Skeletal muscle tissue (tissue), 4 donors: ENCODE results near the gene GPR141. TPM values are rescaled to one million over a fixed set of nuclear protein-coding genes. Genes with fewer than 3 reads are reported as not detected.
"Not testable (repeated sequence)": the region's sequence is repeated elsewhere in the genome, so short reads cannot be mapped to it uniquely, and the experiment has no call there.

Source experiments
- H3K27ac ChIP-seq: one replicate; pipeline ENCODE4 v1.7.0; 2013; ENCODE audit warnings: mild to moderate bottlenecking, low read depth, low read length, inconsistent platforms
- H3K27me3 ChIP-seq, 3 donors: one replicate each; pipeline ENCODE4 v1.7.0; 2013; ENCODE audit warnings: low read length in 3 of 3; ENCODE audit not compliant: control insufficient read depth in 3 of 3, insufficient read depth in 3 of 3
- H3K36me3 ChIP-seq, 3 donors: one replicate each; pipeline ENCODE4 v1.7.0; 2013; ENCODE audit warnings: low read length in 3 of 3; ENCODE audit not compliant: control insufficient read depth in 3 of 3, insufficient read depth in 3 of 3
- H3K4me1 ChIP-seq, 3 donors: one replicate each; pipeline ENCODE4 v1.7.0; 2013; ENCODE audit warnings: low read length in 3 of 3, mild to moderate bottlenecking in 3 of 3; ENCODE audit not compliant: control insufficient read depth in 3 of 3, insufficient read depth in 3 of 3
- H3K4me3 ChIP-seq, 3 donors: one replicate each; pipeline ENCODE4 v1.7.0; 2013; ENCODE audit warnings: low read length in 3 of 3
- H3K9ac ChIP-seq, 3 donors: one replicate each; pipeline ENCODE4 v1.7.0; 2013; ENCODE audit warnings: low read length in 3 of 3, mild to moderate bottlenecking in 3 of 3, moderate library complexity in 2 of 3, low read depth in 1 of 3
- H3K9me3 ChIP-seq, 3 donors: one replicate each; pipeline ENCODE4 v1.7.0; 2013; ENCODE audit warnings: low read length in 3 of 3; ENCODE audit not compliant: control insufficient read depth in 3 of 3
- total RNA-seq: library from RNA; depleted of rRNA; stranded (reverse); fragments of >200 nt; gene quantifications from one replicate; pipeline ENCODE4 v1.2.3, GENCODE V29; 2014
- donor health status: Osteomylitis.

The GPR141 gene
- total RNA-seq, 1 donor from 2014 or later: 1.0 TPM

- Histone ChIP-seq H3K36me3 (no peaks in the 10 kb centered on the region), H3K4me1 (no peaks in the 10 kb centered on the region), H3K27me3 (no peaks in the 10 kb centered on the region), H3K4me3 (no peak overlapping the region), H3K9me3 (no peaks in the 10 kb centered on the region), H3K9ac (no peak overlapping the region), H3K27ac (no peak overlapping the region)
Observed at GRCh38 chr7:37684927-37685326, 1.4 kb downstream of the GPR141 start.

DNA sequence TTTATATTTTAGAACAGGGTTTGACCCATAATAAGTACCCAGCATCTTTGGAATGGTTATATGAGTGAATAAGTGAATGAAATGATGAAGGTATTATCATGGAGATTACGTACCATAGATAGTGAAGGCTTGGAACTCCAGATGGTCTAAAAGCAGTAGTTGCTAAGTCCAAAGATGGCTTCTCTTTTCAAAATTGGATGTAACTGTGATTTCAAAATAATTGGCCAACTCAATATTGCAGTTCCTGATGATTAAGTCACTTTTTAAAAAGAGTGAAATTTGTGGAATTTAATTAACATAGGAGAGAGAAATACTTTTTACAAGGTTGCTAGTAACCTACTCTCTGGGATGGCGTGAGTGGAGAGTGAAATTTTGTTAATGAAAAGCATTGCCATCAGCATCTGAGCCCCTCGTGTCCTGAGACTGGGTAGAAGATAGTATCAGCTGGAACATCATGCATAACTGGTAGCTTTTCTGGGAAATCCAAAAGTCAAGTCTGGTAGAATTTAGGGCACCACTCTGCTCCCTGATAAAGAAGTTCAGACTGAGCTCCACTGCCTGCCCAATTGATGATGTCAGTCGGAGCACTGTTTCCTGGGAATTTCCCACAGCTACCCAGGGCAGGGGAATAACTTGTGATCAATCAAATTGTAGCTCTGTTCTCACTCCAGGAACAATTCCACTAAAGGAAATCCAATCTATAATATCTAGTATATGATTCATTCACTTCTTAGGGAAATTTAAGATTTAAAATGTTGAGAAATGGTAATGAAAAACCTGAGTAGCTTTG is 3.2 kb downstream of the GPR141 start:
- H3K4me3 ChIP-seq: no peak overlapping the region
- H3K4me1 ChIP-seq: no peaks in the 10 kb centered on the region
- no peaks in the 10 kb centered on the region for H3K36me3 ChIP-seq
- no peaks in the 10 kb centered on the region for H3K27me3 ChIP-seq
- H3K9ac ChIP-seq: no peak overlapping the region
- H3K9me3 ChIP-seq: no peaks in the 10 kb centered on the region
- no peak overlapping the region for H3K27ac ChIP-seq

DNA sequence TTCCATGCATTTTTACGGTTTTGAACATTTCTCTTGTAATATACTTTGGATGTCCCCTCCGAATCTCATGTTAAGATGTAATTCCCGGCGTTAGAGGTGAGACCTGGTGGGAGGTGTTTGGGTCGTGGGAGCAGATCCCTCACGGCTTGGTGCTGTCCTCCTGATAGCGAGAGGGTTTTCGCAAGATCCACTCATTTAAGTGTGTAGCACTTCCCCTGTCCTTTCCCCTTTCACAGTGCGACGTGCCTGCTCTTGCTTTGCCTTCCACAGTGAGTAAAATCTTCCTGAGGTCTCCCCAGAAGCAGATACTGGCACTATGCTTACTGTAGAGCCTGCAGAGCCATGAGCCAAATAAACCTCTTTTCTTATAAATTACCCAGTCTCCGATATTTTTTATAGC is 6.6 kb downstream of the GPR141 start:
- Histone ChIP-seq H3K27ac (no peak overlapping the region), H3K36me3 (no peaks in the 10 kb centered on the region), H3K9me3 (no peaks in the 10 kb centered on the region), H3K27me3 (no peaks in the 10 kb centered on the region), H3K9ac (no peak overlapping the region), H3K4me3 (no peak overlapping the region), H3K4me1 (no peaks in the 10 kb centered on the region)

- Histone ChIP-seq H3K9me3 (no peaks in the 10 kb centered on the region), H3K4me3 (no peak overlapping the region), H3K4me1 (no peaks in the 10 kb centered on the region), H3K27me3 (no peaks in the 10 kb centered on the region), H3K36me3 (no peaks in the 10 kb centered on the region), H3K9ac (no peak overlapping the region), H3K27ac (no peak overlapping the region)
Observed at GRCh38 chr7:37694208-37695094, 10.9 kb downstream of the GPR141 start.

GRCh38 chr7:37698276-37698675 is 14.7 kb downstream of the GPR141 start:
- no peaks in the 10 kb centered on the region for H3K9me3 ChIP-seq

GRCh38 chr7:37698782-37699181 is 15.2 kb downstream of the GPR141 start:
- Histone ChIP-seq H3K27me3 (no peaks in the 10 kb centered on the region), H3K4me3 (no peak overlapping the region), H3K9ac (no peak overlapping the region), H3K36me3 (no peaks in the 10 kb centered on the region), H3K9me3 (no peaks in the 10 kb centered on the region), H3K4me1 (no peaks in the 10 kb centered on the region), H3K27ac (no peak overlapping the region)

More at GRCh38 chr7:37698276-37698675, 14.7 kb downstream of the GPR141 start:
- no peaks in the 10 kb centered on the region for H3K4me1 ChIP-seq
- H3K9ac ChIP-seq: no peak overlapping the region
- H3K27ac ChIP-seq: no peak overlapping the region
- no peaks in the 10 kb centered on the region for H3K36me3 ChIP-seq
- H3K4me3 ChIP-seq: no peak overlapping the region
- H3K27me3 ChIP-seq: no peaks in the 10 kb centered on the region

DNA sequence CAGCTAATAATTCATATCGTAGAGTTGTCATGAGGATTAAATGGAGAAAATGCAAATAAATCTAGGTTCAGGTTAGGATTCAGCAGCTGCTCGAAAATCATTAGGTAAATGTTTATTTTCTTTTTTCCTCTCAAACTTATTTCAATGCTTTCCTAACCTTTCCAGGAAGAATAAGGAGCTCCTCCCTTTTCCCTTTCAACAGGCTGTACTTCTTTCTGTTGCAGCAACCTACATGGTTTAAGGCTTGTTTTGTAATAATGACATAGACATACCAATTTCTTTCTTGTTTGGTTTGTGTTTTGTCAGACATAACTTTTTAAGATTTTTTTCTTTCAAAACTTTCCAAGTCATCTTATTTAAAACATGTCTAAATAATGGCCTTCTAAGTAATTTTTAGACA is 18.2 kb downstream of the GPR141 start:
- no peak overlapping the region for H3K9ac ChIP-seq
- no peaks in the 10 kb centered on the region for H3K9me3 ChIP-seq
- no peak overlapping the region for H3K4me3 ChIP-seq
- H3K27me3 ChIP-seq: no peaks in the 10 kb centered on the region
- H3K4me1 ChIP-seq: no peaks in the 10 kb centered on the region
- no peaks in the 10 kb centered on the region for H3K36me3 ChIP-seq
- H3K27ac ChIP-seq: no peak overlapping the region

- H3K9ac ChIP-seq: no peak overlapping the region
- no peaks in the 10 kb centered on the region for H3K4me1 ChIP-seq
- H3K27me3 ChIP-seq: no peaks in the 10 kb centered on the region
- no peak overlapping the region for H3K4me3 ChIP-seq
- no peaks in the 10 kb centered on the region for H3K9me3 ChIP-seq
- H3K36me3 ChIP-seq: no peaks in the 10 kb centered on the region
- no peak overlapping the region for H3K27ac ChIP-seq
Observed at GRCh38 chr7:37703361-37703760, 19.8 kb downstream of the GPR141 start.

DNA sequence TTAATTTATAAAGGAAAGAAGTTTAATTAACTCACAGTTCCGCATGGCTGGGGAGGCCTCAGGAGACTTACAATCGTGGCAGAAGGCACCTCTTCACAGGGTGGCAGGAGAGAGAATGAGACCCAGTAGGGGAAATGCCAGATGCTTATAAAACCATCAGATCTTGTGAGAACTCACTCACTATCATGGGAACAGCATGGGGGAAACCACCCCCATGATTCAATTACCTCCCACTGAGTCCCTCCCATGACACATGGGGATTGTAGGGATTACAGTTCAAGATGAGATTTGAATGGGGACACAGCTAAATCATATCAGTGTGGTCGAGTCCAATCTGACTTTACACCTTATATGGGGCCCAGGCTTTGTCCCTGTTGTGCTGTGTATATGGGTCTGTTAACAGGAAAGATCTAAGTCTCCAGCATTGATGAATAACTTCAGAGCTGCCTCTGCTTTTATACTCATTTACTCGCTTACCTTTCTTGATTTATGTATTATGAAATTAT is 20.8 kb downstream of the GPR141 start:
- not testable (repeated sequence) for H3K9ac ChIP-seq, H3K4me3 ChIP-seq, H3K27me3 ChIP-seq, H3K27ac ChIP-seq, H3K4me1 ChIP-seq, H3K36me3 ChIP-seq, H3K9me3 ChIP-seq

DNA sequence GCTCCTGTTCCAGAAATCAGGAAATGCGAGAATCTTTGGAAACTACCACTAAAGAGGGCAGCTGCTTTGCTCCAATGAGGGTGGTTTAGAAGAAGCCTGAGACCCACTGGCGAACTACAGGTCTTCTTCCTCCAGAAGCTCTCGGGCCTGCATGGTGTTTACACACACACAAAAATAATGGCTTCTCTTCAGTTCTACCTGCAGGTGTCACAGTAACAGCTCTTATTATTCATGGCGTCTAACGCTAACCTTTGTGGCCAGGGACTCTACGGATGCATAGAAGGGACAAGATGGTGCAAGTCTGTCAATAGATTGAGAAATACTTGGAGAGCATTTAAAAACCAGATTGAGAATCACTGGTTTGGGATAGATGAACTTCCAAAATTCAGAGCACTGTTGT is 22.4 kb downstream of the GPR141 start:
- H3K27me3 ChIP-seq: no peaks in the 10 kb centered on the region
- H3K36me3 ChIP-seq: no peaks in the 10 kb centered on the region
- no peaks in the 10 kb centered on the region for H3K4me1 ChIP-seq
- no peak overlapping the region for H3K27ac ChIP-seq
- no peaks in the 10 kb centered on the region for H3K9me3 ChIP-seq
- H3K4me3 ChIP-seq: no peak overlapping the region
- no peak overlapping the region for H3K9ac ChIP-seq
